ENCODE results near the gene RAVER1.
"Not testable (repeated sequence)": the region's sequence is repeated elsewhere in the genome, so short reads cannot be mapped to it uniquely, and the experiment has no call there.

Gene RAVER1

DNA sequence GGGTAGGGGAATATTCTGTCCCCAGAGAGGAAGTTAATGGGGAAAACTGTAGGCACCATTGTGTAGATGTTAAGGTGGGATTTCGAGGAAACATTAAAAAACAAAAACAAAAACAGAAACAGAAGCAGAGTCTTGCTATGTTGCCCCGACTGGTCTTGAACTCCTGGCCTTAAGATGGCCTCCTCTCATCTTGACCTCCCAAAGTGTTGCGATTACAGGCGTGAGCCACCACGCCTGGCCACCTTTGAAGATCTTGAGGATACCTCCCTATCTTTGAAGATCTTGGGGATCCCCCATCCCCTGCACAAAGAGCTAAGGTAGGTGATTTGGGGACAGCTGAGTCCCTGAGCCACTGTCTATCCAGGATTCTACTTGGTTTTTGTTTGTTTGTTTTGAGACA lies 6.6 kb upstream of the RAVER1 start:
- DNase-seq: no peak

DNA sequence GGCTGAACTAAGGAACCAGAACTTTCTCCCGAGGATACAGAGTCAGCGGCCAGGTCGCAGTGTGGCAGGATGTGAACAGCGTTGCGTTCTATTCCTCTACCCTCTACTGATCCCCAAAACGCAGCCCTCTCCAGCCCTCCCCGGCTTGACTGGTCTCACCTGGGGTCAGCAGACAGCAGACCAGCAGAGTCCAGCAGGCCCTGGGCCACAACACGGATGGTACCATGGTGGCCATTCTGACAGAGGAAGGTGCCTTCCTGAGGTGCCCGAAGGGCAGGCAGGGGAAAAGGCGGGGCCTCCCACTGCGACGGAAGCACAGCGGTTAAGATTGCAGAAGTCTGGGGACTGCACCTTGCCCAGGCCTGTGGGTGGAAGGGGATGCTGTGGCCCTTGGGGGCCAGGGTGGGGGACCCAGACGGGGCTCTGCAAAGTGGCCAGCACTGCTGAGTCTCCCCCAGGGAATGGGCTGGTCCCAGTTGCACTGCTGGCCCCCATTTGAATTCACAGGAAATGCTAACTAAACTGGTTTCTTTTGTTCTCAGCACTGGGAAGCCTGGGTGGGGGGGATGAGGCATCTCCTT lies 6.1 kb upstream of the RAVER1 start, which contains the start of gene ICAM3:
TSS of gene ICAM3 (minus strand) at position 245 of the 581 bp plus-strand sequence. CDS start at position 235, 10 bp downstream.
- DNase-seq: no peak

DNA sequence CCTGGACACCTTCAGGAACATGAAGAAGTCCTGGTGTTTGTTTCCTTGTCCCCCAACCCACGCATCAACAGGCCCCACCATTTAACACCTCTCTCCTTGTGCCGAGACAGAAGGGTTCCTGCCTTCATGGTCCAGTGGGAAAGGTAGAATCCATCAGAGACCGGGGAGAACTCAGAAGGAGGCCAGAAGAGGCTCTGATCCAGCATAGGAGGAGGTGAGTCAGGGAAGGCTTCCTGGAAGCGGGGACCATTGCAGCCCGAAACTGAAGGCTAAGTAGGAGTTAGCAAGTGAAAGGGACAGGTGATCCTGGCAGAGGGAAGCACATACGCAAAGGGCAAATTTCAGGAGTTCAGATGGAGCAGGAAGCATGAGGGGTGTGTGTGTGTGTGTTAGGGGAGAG lies 5.6 kb upstream of the RAVER1 start:
- DNase-seq: no peak

DNA sequence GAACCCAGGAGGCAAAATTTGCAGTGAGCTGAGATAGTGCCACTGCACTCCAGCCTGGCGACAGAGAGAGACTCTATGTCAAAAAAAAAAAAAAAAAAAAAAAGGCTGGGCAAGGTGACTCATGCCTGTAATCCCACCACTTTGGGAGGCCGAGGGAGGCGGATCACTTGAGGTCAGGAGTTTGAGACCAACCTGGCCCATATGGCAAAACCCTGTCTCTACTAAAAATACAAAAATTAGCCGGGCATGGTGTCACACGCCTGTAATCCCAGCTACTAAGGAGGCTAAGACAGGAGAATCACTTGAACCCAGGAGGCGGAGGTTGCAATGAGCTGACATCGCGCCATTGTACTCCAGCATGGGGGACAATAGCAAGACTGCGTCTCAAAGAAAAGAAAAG lies 3.4 kb upstream of the RAVER1 start:
- not testable (repeated sequence) for DNase-seq

DNA sequence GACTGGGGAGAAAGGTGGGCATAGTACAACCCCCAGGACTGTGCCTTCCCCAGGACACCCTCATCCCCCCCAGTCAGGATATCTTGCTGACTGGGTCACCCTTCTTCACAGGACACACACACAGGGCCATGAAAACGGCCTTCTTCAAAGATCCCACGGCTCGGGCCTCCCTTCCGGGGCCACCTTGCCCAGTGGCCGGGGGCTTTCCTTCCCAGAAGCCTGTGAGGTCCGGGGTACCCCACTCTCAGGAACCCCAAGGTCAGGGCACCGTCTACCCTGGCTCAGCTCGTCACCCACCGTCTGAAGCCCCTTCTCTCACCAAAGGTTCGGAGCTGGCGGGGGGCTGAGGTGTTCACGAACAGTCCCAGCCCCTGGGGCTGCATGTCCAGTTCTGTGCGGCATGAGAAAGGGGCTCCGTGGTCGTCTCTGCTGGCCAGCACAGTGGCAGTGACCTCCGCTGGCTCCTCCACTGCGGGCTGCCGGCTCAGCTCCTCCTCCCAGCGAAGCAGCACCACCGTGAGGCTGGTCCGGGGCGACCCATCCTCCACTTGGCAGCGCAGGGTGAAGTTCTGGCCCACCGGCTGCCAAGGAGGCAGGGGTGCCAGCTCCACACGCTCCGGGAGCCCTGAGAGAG lies 2.1 kb upstream of the RAVER1 start:
- DNase-seq: no peak

DNA sequence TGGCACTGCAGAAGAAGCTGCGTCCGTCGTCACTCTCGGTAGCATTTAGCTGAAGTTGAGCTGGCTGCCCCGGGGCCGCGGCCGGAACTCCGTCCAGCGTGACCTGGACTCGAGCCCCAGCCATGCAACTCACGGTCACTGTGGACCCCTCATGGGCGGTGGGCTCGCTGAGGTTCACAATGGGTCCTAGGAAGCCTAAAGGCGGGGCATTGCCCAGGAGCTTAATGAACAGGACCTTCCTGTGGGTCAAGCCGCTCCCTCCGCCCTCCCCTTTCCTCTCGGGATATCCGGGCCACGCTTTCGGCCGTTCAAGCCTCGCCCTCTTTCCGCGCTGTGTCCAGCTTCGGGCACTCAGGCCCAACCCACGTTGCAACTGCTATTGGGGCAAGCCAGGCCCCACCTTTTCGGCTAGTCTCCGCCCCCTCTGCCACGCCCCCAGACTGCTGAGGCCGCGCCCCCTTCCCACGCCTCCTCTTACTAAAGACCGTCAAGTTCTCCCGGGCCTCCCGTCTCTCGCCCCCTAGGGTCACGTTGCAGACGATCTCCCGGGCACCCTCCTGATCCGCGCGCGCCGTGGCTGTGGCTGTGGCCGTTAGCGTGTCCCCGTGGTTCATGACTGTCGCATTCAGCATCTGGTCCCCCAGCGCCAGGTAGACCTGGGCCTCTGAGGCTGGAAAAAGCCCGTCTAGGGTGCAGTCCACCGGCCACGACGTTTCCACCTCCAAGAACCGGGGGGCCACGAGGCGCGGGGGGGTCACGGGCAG lies 1.4 kb upstream of the RAVER1 start:
- peak; percentile 89 for DNase-seq

DNA sequence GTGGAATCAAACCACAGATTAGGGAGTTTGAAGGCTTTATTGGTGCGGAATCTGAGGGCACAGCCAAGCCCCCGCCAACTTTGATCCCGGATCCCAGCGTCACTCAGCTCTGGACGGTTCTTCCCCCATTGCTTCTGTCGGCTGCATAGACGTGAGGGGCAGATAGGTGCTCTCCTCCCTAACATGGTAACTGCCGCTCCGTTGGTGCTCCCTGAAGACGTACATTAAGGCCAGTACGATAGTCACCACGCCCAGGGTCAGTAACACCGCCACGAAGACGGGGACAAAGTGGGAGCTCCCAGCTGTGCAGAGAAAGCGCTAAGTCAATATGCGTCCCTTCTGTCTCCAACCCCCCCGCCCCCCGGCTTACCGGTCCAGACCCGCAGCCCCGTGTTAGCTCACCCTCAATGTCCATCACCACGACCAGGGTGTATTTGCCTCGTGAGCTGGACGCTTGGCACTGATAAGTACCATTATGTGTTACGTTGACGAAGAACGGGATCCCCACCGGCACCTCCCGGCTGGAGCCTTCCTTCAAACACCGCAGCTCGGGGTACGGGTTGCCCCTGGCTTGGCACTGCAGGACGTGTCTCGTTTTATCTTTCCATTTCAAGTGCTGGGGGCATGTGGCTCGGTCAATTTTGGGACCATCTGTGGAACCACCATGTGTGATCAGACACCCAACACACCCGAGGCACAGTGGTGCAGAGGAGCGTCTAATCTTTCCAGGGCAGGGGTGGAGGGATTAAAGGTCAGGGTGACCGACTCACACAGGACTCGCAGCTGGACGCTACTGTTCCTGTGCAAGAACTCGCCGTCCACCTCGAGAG lies 644 bp upstream of the RAVER1 start:
- no peak for DNase-seq

DNA sequence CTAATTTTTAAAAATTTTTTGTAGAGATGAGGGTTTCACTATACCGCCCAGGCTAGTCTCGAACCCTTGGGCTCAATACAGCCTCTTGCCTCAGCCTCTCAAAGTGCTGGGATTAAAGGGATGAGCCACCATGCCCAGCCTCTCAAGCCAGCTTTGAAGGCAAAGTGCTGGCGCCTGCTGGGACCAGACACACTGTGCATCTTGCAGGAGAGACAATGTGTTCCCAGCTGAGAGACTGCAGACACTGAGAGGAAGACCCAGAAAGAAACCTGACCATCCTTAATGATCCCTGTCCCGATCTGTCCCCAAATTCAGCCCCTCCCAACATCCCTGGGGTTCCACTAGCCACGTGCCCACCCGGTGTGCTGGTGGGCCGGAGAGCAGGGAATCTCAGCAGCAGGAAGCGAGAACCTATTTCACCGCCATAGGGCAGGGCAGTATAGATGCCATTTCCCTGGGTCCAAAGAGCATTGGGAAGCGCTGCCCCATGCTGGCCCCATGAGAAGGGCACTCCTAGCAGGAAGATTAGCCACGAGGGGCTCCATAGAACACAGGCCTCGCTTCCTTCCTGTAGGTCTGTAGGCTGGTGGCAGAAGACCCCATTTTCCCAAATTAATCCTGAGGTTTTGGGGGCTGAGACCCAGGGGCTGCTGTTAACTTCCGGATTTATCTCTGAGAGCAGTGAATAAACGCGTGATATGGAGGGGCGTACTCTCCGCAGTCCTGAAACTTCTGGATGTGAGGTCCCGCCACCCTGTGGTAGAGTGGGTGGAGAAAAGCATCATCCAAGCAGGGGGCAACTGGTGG lies 968 bp downstream of the RAVER1 start:
- DNase-seq: no peak

DNA sequence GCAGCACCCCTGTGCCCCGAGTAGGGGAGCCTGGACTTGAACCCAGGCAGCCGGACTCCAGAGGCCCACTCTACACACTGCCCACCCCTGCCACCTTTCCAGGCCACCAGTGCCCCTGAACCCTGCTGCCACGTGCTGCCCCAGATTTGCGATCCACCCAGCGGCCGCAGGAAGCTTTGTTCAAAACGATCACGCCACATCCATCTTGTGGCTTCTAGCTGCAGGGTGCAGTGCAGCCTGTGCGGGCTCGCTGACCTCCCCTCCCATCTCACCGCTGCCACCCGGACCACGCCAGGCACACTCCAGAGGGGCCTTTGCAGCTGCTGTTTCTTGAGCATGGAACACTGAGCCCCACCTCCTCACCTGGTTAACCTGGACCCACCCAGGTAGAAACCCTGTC lies 3.8 kb downstream of the RAVER1 start:
- no peak for DNase-seq

DNA sequence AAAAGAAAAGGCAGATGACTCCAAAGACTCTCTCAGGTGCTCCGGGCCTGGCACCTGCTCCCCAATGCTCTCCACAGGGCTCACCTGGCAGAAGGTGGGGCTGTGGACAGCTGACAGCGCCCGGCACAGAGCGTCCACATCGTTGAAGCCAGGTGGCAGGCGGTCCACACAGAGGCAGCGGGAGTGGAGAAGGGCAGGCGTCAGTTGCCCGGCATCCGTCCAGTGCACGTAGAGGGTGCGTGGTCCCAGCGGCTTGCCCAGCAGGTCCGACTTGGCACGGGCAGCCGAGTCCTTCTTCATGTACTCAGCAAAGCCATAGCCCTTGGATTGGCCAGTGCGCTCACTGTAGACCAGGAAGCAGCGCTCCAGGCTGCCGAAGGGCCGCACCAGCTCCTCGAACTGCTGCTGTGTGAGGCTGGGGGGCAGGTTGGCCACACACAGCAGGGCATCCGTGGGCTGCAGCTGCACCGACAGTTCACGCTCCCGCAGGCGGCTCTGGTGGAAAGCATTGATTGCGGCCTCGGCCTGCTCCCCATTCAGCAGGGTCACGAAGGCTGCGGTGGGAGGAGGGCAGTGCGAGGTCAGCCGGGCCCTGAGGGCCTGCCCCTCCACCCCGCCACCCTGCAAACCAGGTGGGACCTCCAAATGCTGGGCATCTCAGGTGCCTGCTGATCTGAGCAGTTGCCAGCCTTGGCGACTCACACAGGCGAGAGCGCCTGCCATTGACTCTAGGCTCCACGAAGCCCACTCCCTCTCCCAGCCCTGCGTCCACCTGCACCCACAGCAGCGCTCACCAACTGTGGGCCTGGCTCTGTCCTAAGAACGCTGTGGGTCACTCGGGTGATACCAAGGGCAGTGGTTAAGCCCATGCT lies 4.5 kb downstream of the RAVER1 start:
- DNase-seq: no peak

DNA sequence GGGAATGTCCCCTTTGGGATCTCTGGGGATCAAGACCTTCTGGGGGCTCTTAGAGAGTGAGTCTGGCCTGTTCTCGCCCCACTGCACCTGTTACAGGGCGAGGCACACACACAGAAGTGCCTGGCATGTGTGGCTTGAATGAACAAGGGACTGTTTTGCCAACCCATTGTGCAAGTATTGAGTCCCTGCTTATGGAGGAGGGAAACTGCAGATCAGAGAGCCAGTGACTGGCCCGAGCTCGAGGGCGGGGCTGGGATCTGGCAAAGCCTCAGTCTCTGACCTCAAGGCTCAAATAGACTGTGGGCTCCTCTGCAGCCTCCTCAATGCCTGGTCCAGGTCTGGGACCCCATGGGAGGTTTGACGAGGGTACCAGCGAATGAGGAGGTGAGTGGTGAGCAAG lies 5.5 kb downstream of the RAVER1 start:
- DNase-seq: no peak

DNA sequence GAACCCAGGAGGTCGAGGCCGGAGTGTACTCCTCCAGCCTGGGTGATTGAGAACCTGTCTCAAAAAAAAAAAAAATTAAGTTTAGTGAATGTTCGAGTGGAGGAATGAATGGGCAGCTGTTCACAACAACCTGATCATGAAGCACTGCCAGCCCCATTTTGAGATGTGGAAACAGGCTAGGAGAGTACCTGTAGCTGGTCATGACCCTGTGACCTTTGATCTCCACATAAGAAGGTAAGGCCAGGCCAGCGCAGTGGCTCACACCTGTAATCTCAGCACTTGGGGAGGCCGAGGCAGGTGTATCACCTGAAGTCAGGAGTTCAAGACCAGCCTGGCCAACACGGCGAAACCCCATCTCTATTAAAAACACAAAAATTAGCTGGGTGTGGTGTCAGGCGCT lies 7.6 kb downstream of the RAVER1 start:
- no peak for DNase-seq

DNA sequence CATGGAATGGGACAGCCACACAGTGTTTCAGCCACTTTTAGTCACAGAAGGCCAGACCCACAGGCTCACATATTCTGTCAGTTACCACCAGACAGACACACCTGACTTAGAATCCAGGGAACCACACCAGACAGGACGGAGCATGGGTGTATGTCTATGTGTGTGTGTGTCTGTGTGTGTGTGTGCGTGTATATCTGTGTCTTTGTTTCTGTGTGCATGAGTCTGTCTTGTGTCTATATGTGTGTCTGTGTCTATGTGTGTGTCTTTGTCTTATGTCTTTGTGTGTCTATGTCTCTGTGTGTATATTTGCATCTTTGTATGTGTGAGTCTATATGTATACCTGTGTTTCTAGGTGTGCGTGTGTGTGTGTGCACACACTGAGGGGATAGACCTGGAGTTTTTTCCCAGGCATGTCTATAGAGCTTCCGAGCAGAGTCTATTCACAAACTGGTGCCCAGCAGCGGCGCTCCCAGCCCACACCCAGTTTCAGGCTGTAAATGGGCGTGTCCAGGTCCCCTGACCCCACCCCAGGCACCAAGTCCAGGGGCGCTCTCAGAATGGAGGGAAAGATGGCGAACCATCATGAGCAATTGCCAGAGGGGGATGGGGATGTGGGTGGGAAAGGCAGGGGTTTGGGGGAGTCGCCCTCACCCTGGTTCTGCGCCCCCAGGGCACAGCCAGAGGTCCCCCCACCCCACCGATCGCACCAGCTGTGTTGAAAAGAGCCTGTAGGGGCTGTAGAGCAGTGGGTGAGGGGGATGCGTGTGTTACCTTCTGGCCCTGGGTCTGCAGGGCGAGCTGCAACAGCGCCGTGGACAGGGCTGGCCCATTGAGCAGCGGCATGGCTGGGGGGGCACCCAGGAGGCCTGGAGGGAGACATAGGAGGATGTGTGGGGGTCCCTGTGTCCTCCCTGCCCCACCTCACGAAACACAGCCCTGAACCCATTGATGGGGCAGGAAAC lies 11.2 kb downstream of the RAVER1 start:
- no peak for DNase-seq

DNA sequence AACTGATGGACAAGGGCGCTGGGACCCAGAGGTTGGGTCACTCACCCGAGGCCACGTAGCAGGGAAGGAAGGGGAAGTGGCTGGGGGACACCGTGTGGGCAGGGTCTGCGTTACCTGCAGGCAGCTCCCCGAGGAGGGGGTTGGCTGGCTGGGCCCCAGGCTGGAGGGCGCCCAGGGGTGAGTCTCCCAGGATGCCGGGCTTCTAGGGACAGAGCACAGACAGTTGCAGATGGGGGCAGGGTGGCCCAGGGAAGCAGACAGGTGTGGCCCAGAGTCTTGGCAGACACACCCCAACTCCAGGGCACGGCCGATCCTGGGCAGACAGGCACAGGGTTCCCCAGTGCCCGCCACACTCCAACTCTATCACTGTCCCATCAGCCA lies 11.9 kb downstream of the RAVER1 start:
- DNase-seq: no peak

DNA sequence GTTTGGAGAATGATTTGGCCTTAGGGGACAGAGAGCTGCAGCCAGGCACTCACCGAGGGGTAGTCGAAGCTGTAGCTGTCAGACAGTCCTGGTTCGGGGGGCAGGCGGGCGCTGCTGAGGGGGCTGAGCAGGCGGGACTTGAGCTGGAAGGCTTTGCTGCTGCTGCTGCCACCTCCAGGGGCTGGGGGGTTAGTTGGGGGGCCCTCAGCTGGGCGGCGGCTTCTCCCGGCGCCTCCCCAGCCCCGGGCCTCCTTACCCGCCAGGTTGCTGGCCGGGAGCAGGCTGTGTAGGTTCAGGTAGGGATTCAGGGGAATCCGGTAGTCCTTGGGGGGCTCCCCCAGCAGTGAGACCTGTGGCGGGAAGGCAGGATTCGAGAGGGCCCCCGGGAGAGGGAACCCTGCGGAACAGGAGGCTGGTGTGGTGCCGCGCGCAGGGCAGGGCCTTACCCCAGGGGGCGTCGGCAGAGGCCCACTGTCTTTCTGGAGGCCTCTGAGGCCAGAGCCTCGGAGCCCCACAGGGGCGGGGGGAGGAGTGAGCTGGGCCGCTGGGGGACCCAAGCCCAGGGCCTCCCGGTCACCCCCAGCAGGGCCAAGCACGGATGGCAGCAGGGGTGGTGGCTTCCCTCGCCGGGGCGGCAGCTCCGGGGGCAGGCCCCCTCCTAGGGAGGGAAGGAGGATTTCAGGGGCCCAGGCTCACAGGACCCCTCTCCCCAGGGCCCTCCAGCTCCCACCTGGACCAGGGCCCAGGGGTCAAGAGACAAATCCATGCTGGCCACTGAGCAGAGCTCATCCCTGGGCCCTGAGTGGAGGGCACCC lies 12.5 kb downstream of the RAVER1 start:
- no peak for DNase-seq

DNA sequence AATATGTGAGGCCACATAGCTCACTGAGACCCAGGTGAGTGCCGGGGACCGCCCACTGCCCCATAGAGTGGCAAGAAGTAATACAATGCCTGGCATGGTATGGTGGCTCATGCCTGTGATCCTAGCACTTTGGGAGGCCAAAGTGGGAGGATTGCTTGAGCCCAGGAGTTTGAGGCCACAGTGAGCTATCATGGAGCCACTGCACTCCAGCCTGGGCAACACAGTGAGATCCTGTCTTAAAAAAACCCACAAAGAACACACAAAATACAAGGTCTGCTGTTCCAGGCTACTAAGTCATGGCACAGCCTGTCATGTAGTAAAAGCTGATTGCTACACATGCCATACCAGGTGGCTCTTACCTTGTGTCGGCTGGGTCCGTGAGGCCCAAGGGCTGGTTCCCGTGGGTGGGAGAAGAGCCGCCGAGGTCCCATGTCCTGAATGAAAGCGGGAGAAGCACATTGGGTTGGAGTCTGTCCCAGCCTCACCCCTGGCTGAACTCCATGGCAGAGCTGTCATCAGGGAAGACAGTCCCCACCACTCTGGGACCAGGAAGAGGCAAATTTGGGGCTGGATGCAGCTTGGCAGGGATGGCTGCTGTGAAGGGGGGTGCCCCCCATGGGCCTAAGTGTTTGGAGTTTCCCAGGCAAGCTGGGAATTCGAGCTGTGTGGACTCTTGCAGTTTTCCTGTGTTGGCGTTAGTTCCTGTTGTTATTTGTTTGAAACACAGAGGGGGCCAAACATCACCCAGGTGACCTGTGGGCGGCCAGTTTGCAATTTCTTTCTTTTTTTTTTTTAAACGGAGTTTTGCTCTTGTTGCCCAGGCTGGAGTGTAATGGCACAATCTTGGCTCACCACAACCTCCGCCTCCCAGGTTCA lies 14.3 kb downstream of the RAVER1 start:
- DNase-seq: no peak

DNA sequence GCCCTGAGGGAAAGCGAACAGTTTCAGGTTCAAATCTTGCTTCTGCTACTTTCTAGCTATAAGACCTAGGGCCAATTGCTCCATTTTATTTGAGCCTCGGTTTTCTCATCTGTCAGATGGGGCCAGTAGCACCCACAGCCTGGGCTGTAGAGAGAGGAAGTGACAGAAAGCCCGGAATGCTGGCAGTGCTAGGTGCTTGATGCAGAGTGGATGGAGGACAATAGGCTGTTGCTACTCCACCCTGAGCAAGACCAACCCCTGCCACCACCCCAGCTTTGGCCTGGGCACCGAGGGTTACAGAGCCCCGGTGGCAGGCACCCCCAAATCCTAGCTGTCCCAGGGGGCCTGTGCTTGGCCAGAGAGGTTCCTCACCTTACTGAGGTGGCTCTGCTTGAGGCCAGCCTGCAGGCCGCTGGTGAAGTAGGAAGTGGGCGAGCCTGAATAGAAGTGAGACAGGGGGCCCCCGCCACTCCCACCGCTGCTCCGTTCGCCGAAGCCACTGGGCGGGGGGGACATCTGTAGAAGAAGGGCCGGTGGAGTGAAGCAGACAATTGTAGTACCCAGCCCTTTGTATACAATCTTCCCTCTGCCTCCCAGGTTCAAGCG lies 15.4 kb downstream of the RAVER1 start:
- no peak for DNase-seq

All from T1000 (cell line).